ENCODE results near the gene DNAAF1.

The DNAAF1 gene

GRCh38 chr16:84124257-84125073 is 20.6 kb upstream of the DNAAF1 start:
- no peak for DNase-seq (ENCODE audit: low read depth in 2 of 2)

GRCh38 chr16:84131117-84131516 is 14.0 kb upstream of the DNAAF1 start:
- DNase-seq (ENCODE audit: low read depth in 2 of 2) = no peak

- no peak for DNase-seq (ENCODE audit: low read depth in 2 of 2)
Observed at GRCh38 chr16:84132527-84133285, 12.4 kb upstream of the DNAAF1 start.

GRCh38 chr16:84136331-84137125 is 8.6 kb upstream of the DNAAF1 start:
- DNase-seq (ENCODE audit: low read depth in 2 of 2) = no peak

- no peak for DNase-seq (ENCODE audit: low read depth in 2 of 2)
Observed at GRCh38 chr16:84137287-84137686, 7.8 kb upstream of the DNAAF1 start.

- DNase-seq (ENCODE audit: low read depth in 2 of 2) = no peak
Observed at GRCh38 chr16:84137769-84138357, 7.2 kb upstream of the DNAAF1 start.

- DNase-seq (ENCODE audit: low read depth in 2 of 2) = no peak
Observed at GRCh38 chr16:84138500-84138823, 6.6 kb upstream of the DNAAF1 start.

GRCh38 chr16:84138824-84139627 is 6.1 kb upstream of the DNAAF1 start:
- DNase-seq (ENCODE audit: low read depth in 2 of 2) = no peak

- DNase-seq (ENCODE audit: low read depth in 2 of 2) = no peak
Observed at GRCh38 chr16:84139628-84140258, 5.4 kb upstream of the DNAAF1 start.

GRCh38 chr16:84141143-84141670 is 3.9 kb upstream of the DNAAF1 start:
- no peak for DNase-seq (ENCODE audit: low read depth in 2 of 2)

GRCh38 chr16:84143081-84143480 is 2.0 kb upstream of the DNAAF1 start:
- no peak for DNase-seq (ENCODE audit: low read depth in 2 of 2)

GRCh38 chr16:84143784-84144199 is 1.3 kb upstream of the DNAAF1 start:
- no peak for DNase-seq (ENCODE audit: low read depth in 2 of 2)

GRCh38 chr16:84144209-84144858 is 774 bp upstream of the DNAAF1 start:
- DNase-seq (ENCODE audit: low read depth in 2 of 2) = no peak

- DNase-seq (ENCODE audit: low read depth in 2 of 2) = no peak
Observed at GRCh38 chr16:84150926-84151325, 5.8 kb downstream of the DNAAF1 start.

- no peak for DNase-seq (ENCODE audit: low read depth in 2 of 2)
Observed at GRCh38 chr16:84153660-84154214, 8.6 kb downstream of the DNAAF1 start.

- no peak for DNase-seq (ENCODE audit: low read depth in 2 of 2)
Observed at GRCh38 chr16:84155226-84155625, 10.1 kb downstream of the DNAAF1 start.

GRCh38 chr16:84155771-84156170 is 10.7 kb downstream of the DNAAF1 start:
- DNase-seq (ENCODE audit: low read depth in 2 of 2) = no peak

- DNase-seq (ENCODE audit: low read depth in 2 of 2) = no peak
Observed at GRCh38 chr16:84156342-84156784, 11.3 kb downstream of the DNAAF1 start.

GRCh38 chr16:84159007-84159406 is 13.9 kb downstream of the DNAAF1 start:
- DNase-seq (ENCODE audit: low read depth in 2 of 2) = no peak

GRCh38 chr16:84159800-84160199 is 14.7 kb downstream of the DNAAF1 start:
- no peak for DNase-seq (ENCODE audit: low read depth in 2 of 2)

Measured in fibroblast of skin of left quadriceps (primary cell).